Measurements from ENCODE around the gene OR7A5. TPM values are rescaled to one million over a fixed set of nuclear protein-coding genes. Genes with fewer than 3 reads are reported as not detected.
"Not testable (repeated sequence)": the region's sequence is repeated elsewhere in the genome, so short reads cannot be mapped to it uniquely, and the experiment has no call there.

OR7A5 gene
- total and polyA plus RNA-seq, 4 donors, result not detected

- no peak for ATAC-seq (ENCODE audit: insufficient read depth, low FRiP score)
- no peak overlapping the region for H3K27ac ChIP-seq (ENCODE audit: low read depth in 1 of 2, low read length in 1 of 2)
- TF ChIP-seq CTCF (IDR thresholded peaks at IDR 0.05; ENCODE audit: control extremely low read depth, extremely low read depth), result no peak
- peaks cover 0 to 2% (median 0%) of the 10 kb centered on the region in 4 donors for H3K9me3 ChIP-seq (ENCODE audit: control insufficient read depth in 4 of 4, insufficient read depth in 3 of 4, low read length in 3 of 4)
- no peak overlapping the region for H3K9ac ChIP-seq (ENCODE audit: insufficient read depth in 1 of 2, low read length in 2 of 2)
- no peaks in the 10 kb centered on the region for H3K4me1 ChIP-seq (ENCODE audit: control insufficient read depth in 5 of 5, insufficient read depth in 5 of 5, low read length in 5 of 5)
- H3K4me3 ChIP-seq, result no peak overlapping the region
- H3K27me3 ChIP-seq (ENCODE audit: control insufficient read depth in 3 of 3, insufficient read depth in 3 of 3, low read length in 2 of 3), result peaks cover 0 to 4% (median 0%) of the 10 kb centered on the region in 3 donors
- H3K36me3 ChIP-seq (ENCODE audit: control insufficient read depth in 4 of 4, insufficient read depth in 4 of 4, low read length in 4 of 4), result no peaks in the 10 kb centered on the region
- no peak for DNase-seq
- 91 to 95% methylated on average over 11 of the region's 11 CpGs for WGBS, 2 donors
Observed at GRCh38 chr19:14796021-14796420, 39.0 kb downstream of the OR7A5 start.

DNA sequence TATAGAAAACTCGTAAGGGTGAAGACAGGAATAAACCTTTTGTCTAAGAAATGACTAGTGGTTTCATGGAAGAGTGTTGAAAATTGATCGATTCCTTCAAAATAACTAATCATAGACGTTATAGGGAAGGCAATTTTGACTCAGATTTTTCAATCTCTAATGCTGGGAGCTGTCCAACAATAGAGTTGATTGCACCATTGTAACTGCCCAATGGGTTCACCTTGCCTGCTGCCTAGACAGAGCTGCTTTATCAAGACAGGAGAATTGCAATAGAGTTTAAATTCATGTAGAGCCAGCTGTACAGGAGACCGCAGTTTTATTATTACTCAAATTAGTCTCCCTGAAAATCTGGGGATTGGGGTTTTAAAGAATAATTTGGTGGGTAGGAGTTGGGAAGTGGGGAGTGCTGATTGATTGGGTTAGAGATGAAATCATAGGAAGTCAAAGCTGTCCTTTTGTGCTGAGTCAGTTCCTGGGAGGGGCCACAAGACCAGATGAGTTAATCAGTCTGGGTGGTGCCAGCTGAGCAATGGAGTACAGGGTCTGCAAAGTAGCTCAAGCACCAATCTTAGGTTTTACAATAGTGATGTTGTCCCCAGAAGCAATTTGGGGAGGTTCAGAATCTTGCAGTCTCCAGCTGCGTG is 39.8 kb downstream of the OR7A5 start:
- Histone ChIP-seq H3K4me1 (ENCODE audit: control insufficient read depth in 5 of 5, insufficient read depth in 5 of 5, low read length in 5 of 5) (no peaks in the 10 kb centered on the region), H3K27ac (ENCODE audit: low read depth in 1 of 2, low read length in 1 of 2) (no peak overlapping the region), H3K9ac (ENCODE audit: insufficient read depth in 1 of 2, low read length in 2 of 2) (no peak overlapping the region), H3K36me3 (ENCODE audit: control insufficient read depth in 4 of 4, insufficient read depth in 4 of 4, low read length in 4 of 4) (no peaks in the 10 kb centered on the region), H3K27me3 (ENCODE audit: control insufficient read depth in 3 of 3, insufficient read depth in 3 of 3, low read length in 2 of 3) (peaks cover 0 to 3% (median 0%) of the 10 kb centered on the region in 3 donors), H3K4me3 (no peak overlapping the region), H3K9me3 (ENCODE audit: control insufficient read depth in 4 of 4, insufficient read depth in 3 of 4, low read length in 3 of 4) (peaks cover 0 to 2% (median 0%) of the 10 kb centered on the region in 4 donors)
- ATAC-seq (ENCODE audit: insufficient read depth, low FRiP score), result no peak
- 79 to 80% methylated on average over 5 of the region's 5 CpGs for WGBS, 2 donors
- TF ChIP-seq CTCF (IDR thresholded peaks at IDR 0.05; ENCODE audit: control extremely low read depth, extremely low read depth), result no peak
- no peak for DNase-seq

- 63 to 81% methylated on average over 6 of the region's 6 CpGs for WGBS, 2 donors
- H3K4me3 ChIP-seq; H3K4me1 ChIP-seq (ENCODE audit: control insufficient read depth in 5 of 5, insufficient read depth in 5 of 5, low read length in 5 of 5); H3K36me3 ChIP-seq (ENCODE audit: control insufficient read depth in 4 of 4, insufficient read depth in 4 of 4, low read length in 4 of 4); DNase-seq; H3K27ac ChIP-seq (ENCODE audit: low read depth in 1 of 2, low read length in 1 of 2); ATAC-seq (ENCODE audit: insufficient read depth, low FRiP score); H3K9me3 ChIP-seq (ENCODE audit: control insufficient read depth in 4 of 4, insufficient read depth in 3 of 4, low read length in 3 of 4); H3K27me3 ChIP-seq (ENCODE audit: control insufficient read depth in 3 of 3, insufficient read depth in 3 of 3, low read length in 2 of 3); H3K9ac ChIP-seq (ENCODE audit: insufficient read depth in 1 of 2, low read length in 2 of 2): not testable (repeated sequence)
Observed at GRCh38 chr19:14792250-14792649, 42.7 kb downstream of the OR7A5 start.

DNA sequence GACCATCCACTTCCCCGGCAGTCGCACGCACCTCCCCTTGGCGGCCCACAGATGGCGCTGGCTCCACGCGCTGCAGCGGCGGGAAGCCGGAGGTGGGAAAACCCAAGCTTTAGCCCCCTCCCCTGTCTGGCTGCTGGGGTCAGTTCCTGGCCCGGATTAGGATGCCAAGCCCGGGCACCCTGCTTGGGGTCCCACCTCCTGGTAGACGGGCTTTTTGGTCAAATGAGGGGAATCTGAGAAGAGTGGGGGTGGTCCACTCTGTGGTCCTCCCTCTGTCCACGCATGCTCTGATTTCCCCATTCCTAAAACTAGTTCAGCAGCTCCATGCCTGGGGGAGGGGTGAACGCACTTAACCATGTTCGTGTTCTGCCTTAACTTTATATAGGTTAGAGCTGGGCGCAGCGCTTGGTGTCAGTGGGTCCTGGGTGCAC is 48.5 kb downstream of the OR7A5 start:
- H3K9ac ChIP-seq (ENCODE audit: insufficient read depth in 1 of 2, low read length in 2 of 2), result no peak overlapping the region
- H3K36me3 ChIP-seq (ENCODE audit: control insufficient read depth in 4 of 4, insufficient read depth in 4 of 4, low read length in 4 of 4), result no peaks in the 10 kb centered on the region
- H3K27me3 ChIP-seq (ENCODE audit: control insufficient read depth in 3 of 3, insufficient read depth in 3 of 3, low read length in 2 of 3), result no peaks in the 10 kb centered on the region
- H3K27ac ChIP-seq (ENCODE audit: low read depth in 1 of 2, low read length in 1 of 2), result no peak overlapping the region
- H3K4me3 ChIP-seq, result no peak overlapping the region
- peak; percentile 17 for TF ChIP-seq CTCF (IDR thresholded peaks at IDR 0.05; ENCODE audit: control extremely low read depth, extremely low read depth)
- WGBS, 2 donors, result 14 to 16% methylated on average over 18 of the region's 18 CpGs
- DNase-seq, result peak in 2 of 3 donors; percentile 6 to 19
- peaks cover 0 to 2% (median 0%) of the 10 kb centered on the region in 5 donors for H3K4me1 ChIP-seq (ENCODE audit: control insufficient read depth in 5 of 5, insufficient read depth in 5 of 5, low read length in 5 of 5)
- ATAC-seq (ENCODE audit: insufficient read depth, low FRiP score), result no peak
- H3K9me3 ChIP-seq (ENCODE audit: control insufficient read depth in 4 of 4, insufficient read depth in 3 of 4, low read length in 3 of 4), result peaks cover 0 to 7% (median 0%) of the 10 kb centered on the region in 4 donors

DNA sequence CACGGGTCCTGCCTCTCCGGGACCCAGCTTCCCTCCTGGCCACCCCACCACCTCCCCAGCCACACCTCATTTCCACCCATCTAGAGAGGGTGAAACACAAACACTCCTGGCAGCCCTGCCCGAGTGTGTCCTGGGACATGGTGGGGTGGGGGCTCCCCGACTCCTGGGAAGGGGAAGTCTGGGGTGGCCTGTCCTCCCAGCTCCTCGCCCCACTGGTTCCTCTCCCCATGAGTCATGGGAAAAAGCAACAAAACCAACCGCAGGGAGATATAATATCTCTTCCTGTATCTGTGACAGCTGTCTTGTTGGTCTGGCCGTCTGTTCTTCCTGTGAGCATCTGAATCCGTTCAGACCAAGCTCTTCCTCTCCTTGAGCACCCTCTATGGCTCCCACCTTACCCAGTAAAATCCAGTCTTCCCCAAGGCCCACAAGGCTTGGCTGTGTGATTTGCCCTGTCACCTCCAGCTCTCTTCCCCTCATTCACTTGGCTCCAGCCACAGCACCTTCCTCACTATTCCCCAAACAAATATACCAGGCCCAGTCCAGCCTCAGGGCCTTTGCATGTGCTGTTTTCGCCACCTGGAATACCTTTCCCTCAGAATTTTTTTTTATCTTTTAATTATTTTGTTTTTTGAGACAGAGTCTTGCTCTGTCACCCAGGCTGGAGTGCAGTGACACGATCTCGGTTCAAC is 49.7 kb downstream of the OR7A5 start:
- not testable (repeated sequence) for H3K27me3 ChIP-seq (ENCODE audit: control insufficient read depth in 3 of 3, insufficient read depth in 3 of 3, low read length in 2 of 3); H3K4me1 ChIP-seq (ENCODE audit: control insufficient read depth in 5 of 5, insufficient read depth in 5 of 5, low read length in 5 of 5); H3K36me3 ChIP-seq (ENCODE audit: control insufficient read depth in 4 of 4, insufficient read depth in 4 of 4, low read length in 4 of 4); H3K9ac ChIP-seq (ENCODE audit: insufficient read depth in 1 of 2, low read length in 2 of 2); H3K4me3 ChIP-seq; H3K9me3 ChIP-seq (ENCODE audit: control insufficient read depth in 4 of 4, insufficient read depth in 3 of 4, low read length in 3 of 4)
- H3K27ac ChIP-seq (ENCODE audit: low read depth in 1 of 2, low read length in 1 of 2), result peak overlapping the region in 1 of 2 donors; percentile 20
- ATAC-seq (ENCODE audit: insufficient read depth, low FRiP score) (peak; percentile 71), DNase-seq (peak in 2 of 3 donors; percentile 2 to 14)
- WGBS, 2 donors, result 41 to 44% methylated on average over 8 to 9 of the region's 11 CpGs

DNA sequence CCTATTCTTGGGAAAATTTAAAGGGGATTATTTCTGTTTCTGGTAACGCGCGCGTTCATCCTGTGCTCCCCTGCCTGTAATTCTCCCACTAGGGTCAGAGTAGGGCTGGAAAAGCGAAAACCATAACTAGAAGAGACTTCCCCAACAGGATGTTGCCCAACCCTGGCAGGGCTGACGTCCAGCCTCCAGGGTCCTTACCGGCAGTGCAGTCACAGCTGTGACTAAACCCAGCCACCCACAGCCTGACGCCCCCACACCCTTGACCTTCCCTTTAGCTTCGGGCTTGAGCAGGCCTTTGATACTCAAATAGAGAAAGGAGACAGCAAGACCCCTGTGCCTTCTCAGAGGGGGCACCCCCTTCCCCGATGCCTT is 50.3 kb downstream of the OR7A5 start:
- not testable (repeated sequence) for H3K9me3 ChIP-seq (ENCODE audit: control insufficient read depth in 4 of 4, insufficient read depth in 3 of 4, low read length in 3 of 4); H3K36me3 ChIP-seq (ENCODE audit: control insufficient read depth in 4 of 4, insufficient read depth in 4 of 4, low read length in 4 of 4); H3K4me1 ChIP-seq (ENCODE audit: control insufficient read depth in 5 of 5, insufficient read depth in 5 of 5, low read length in 5 of 5); H3K27ac ChIP-seq (ENCODE audit: low read depth in 1 of 2, low read length in 1 of 2); H3K27me3 ChIP-seq (ENCODE audit: control insufficient read depth in 3 of 3, insufficient read depth in 3 of 3, low read length in 2 of 3); H3K4me3 ChIP-seq; H3K9ac ChIP-seq (ENCODE audit: insufficient read depth in 1 of 2, low read length in 2 of 2)
- DNase-seq (peak in 1 of 3 donors; percentile 15), ATAC-seq (ENCODE audit: insufficient read depth, low FRiP score) (peak; percentile 70)
- WGBS, 2 donors, result 12 to 41% methylated on average over 9 of the region's 10 CpGs

Data from lung (tissue), 12 donors.